Measurements from ENCODE around the gene UBB.

GRCh38 chr17:16338391-16338790 is 42.5 kb upstream of the UBB start:
- TF ChIP-seq CTCF (IDR thresholded peaks at IDR 0.05; ENCODE audit: insufficient read depth, low read depth, low read length) (no peak), EZH2 (IDR thresholded peaks at IDR 0.05; ENCODE audit: insufficient read depth, low read length) (no peak)
